GM12873 (cell line): ENCODE results near the gene RPS6KA6.

ENCODE experiments used
- CTCF ChIP-seq: IDR thresholded peaks from 2 replicates; pipeline ENCODE4 v1.5.1; 2012; ENCODE audit warnings: low read depth, mild to moderate bottlenecking, moderate library complexity, low read length, control low read depth; ENCODE audit not compliant: insufficient read depth; ENCODE audit errors: missing control alignments

Gene RPS6KA6

GRCh38 chrX:84186603-84187532, 1.1 kb downstream of the RPS6KA6 start:
- no peak for TF ChIP-seq CTCF

- no peak for TF ChIP-seq CTCF
Measured at GRCh38 chrX:84182516-84182915, 5.5 kb downstream of the RPS6KA6 start.

GRCh38 chrX:84175958-84176357, 12.0 kb downstream of the RPS6KA6 start:
- TF ChIP-seq CTCF: no peak

- TF ChIP-seq CTCF: no peak
Measured at GRCh38 chrX:84175274-84175673, 12.7 kb downstream of the RPS6KA6 start.

GRCh38 chrX:84174348-84174747, 13.7 kb downstream of the RPS6KA6 start:
- no peak for TF ChIP-seq CTCF

- TF ChIP-seq CTCF: no peak
Measured at GRCh38 chrX:84170931-84171330, 17.1 kb downstream of the RPS6KA6 start.

GRCh38 chrX:84168574-84168973, 19.4 kb downstream of the RPS6KA6 start:
- no peak for TF ChIP-seq CTCF
